Lung (tissue), 12 donors: Measurements from ENCODE around the gene CHFR. TPM values are rescaled to one million over a fixed set of nuclear protein-coding genes. Genes with fewer than 3 reads are reported as not detected.
A peak's percentile ranks its signal among the peaks of the same experiment; 100 is the strongest.

Source experiments
- ATAC-seq: fragments of 200-7000 bp; cut with Tn5 transposase; one replicate; pipeline ENCODE4 v1.9.1; 2020; ENCODE audit warnings: moderate number of reproducible peaks; ENCODE audit not compliant: insufficient read depth, low FRiP score
- DNase-seq, 3 donors: peaks; one replicate each; pipeline ENCODE4 v3.0.0-alpha.2; 2013 to 2017
- H3K27ac ChIP-seq, 2 donors: one replicate each; pipeline ENCODE4 v1.5.1; 2013; ENCODE audit warnings: mild to moderate bottlenecking in 2 of 2, moderate library complexity in 2 of 2, control low read depth in 1 of 2, inconsistent platforms in 1 of 2, low read depth in 1 of 2, low read length in 1 of 2
- H3K27me3 ChIP-seq, 3 donors: one replicate each; pipeline ENCODE4 v1.5.1; 2013; ENCODE audit warnings: low read length in 2 of 3; ENCODE audit not compliant: control insufficient read depth in 3 of 3, insufficient read depth in 3 of 3
- H3K36me3 ChIP-seq, 4 donors: one replicate each; pipeline ENCODE4 v1.5.1; 2013; ENCODE audit warnings: low read length in 4 of 4, mild to moderate bottlenecking in 1 of 4, moderate library complexity in 1 of 4; ENCODE audit not compliant: control insufficient read depth in 4 of 4, insufficient read depth in 4 of 4
- H3K4me1 ChIP-seq, 5 donors: one replicate each; pipeline ENCODE4 v1.5.1; 2013; ENCODE audit warnings: low read length in 5 of 5, mild to moderate bottlenecking in 2 of 5, moderate library complexity in 1 of 5; ENCODE audit not compliant: control insufficient read depth in 5 of 5, insufficient read depth in 5 of 5
- H3K4me3 ChIP-seq: one replicate; pipeline ENCODE4 v1.5.1; 2013; ENCODE audit warnings: mild to moderate bottlenecking, control low read depth, moderate library complexity
- H3K9ac ChIP-seq, 2 donors: one replicate each; pipeline ENCODE4 v1.5.1; 2013; ENCODE audit warnings: low read length in 2 of 2, control low read depth in 1 of 2; ENCODE audit not compliant: insufficient read depth in 1 of 2
- H3K9me3 ChIP-seq, 4 donors: one replicate each; pipeline ENCODE4 v1.5.1; 2013; ENCODE audit warnings: low read length in 3 of 4, mild to moderate bottlenecking in 1 of 4, moderate library complexity in 1 of 4; ENCODE audit not compliant: control insufficient read depth in 4 of 4, insufficient read depth in 3 of 4
- WGBS, 2 donors: extraction: QIAGEN DNeasy Blood & Tissue Kit; methylation state at CpG; one replicate each; pipeline ENCODE4 v1.1.7; 2013; 5-methylcytosine and 5-hydroxymethylcytosine counted together
- polyA plus RNA-seq, 2 donors: library from polyadenylated mRNA; stranded (reverse); fragments of 200-250 nt; gene quantifications; one replicate each; pipeline ENCODE4 v1.2.1, GENCODE V29; 2013
- total RNA-seq, 2 donors: library from RNA; depleted of rRNA in 1 of 2; stranded (reverse); fragments of >200 nt in 1 of 2; gene quantifications; one replicate each; pipeline ENCODE4 v1.2.1, GENCODE V29; 2014 to 2021
- TF ChIP-seq, protein P1 (sequence below): IDR thresholded peaks from 2 replicates; pipeline ENCODE4 v1.5.1; 2012; ENCODE audit warnings: mild to moderate bottlenecking; ENCODE audit errors: control extremely low read depth, extremely low read depth
- donor health status: control.
- donor health status: control.
- donor health status: Bipolar disorder and iron deficiency.
- donor health status: healthy.
- donor health status: DM: yes; HTN: yes; CAD: no.

The CHFR gene
- total and polyA plus RNA-seq, 4 donors = 35.1 to 59.9 (median 40.3) TPM

DNA sequence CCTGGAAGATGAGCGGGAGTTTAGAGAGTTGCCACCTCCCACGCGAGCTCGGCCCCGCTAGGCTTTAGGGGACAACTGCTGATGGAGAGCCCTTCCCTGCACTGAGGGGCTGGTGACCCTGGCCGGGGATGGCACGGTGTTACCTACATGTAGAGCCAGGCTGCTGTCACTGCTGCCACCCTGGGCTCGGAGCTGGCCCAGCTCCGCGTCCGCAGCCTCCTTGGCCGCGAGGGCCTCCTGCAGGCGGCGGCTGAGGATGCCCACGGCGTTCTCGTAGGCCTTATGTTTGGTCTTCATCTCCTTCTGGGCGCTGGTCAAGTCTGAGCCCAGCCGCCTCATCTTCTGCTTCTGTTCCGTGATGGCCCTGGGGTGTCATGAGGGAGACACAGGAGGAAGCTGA is 101.2 kb downstream of the CHFR start:
- Histone ChIP-seq H3K27me3 (no peaks in the 10 kb centered on the region), H3K36me3 (peaks cover 16 to 73% (median 29%) of the 10 kb centered on the region in 4 donors), H3K9ac (no peak overlapping the region), H3K27ac (no peak overlapping the region), H3K4me1 (no peaks in the 10 kb centered on the region), H3K4me3 (peak overlapping the region; percentile 10), H3K9me3 (peaks cover 0 to 3% (median 0%) of the 10 kb centered on the region in 4 donors)
- no peak for ATAC-seq
- TF ChIP-seq, protein P1, sequence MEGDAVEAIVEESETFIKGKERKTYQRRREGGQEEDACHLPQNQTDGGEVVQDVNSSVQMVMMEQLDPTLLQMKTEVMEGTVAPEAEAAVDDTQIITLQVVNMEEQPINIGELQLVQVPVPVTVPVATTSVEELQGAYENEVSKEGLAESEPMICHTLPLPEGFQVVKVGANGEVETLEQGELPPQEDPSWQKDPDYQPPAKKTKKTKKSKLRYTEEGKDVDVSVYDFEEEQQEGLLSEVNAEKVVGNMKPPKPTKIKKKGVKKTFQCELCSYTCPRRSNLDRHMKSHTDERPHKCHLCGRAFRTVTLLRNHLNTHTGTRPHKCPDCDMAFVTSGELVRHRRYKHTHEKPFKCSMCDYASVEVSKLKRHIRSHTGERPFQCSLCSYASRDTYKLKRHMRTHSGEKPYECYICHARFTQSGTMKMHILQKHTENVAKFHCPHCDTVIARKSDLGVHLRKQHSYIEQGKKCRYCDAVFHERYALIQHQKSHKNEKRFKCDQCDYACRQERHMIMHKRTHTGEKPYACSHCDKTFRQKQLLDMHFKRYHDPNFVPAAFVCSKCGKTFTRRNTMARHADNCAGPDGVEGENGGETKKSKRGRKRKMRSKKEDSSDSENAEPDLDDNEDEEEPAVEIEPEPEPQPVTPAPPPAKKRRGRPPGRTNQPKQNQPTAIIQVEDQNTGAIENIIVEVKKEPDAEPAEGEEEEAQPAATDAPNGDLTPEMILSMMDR = no peak
- no peak for DNase-seq
- 92 to 96% methylated on average over 21 of the region's 21 CpGs for WGBS, 2 donors

DNA sequence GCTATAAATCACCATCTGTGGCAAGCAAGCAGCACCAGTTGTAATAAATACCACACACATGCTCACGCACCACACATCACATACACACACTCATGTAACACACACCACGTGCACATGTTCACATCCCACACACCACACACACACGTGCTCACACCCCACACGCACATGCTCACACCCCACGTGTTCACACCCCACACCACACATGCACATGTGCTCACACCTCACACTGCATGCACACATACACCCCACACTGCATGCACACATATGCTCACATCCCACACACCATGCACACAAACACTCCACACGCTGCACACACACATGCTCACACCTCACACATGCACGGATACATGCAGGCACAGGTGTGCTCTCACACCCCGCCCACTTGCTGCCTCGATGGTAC is 102.8 kb downstream of the CHFR start:
- peaks cover 0 to 3% (median 0%) of the 10 kb centered on the region in 4 donors for H3K9me3 ChIP-seq
- DNase-seq (no peak), ATAC-seq (no peak)
- H3K4me1 ChIP-seq = no peaks in the 10 kb centered on the region
- H3K4me3 ChIP-seq = no peak overlapping the region
- WGBS, 2 donors = 88 to 92% methylated on average over 9 of the region's 9 CpGs
- TF ChIP-seq, protein P1 = no peak
- H3K27ac ChIP-seq = no peak overlapping the region
- no peak overlapping the region for H3K9ac ChIP-seq
- no peaks in the 10 kb centered on the region for H3K27me3 ChIP-seq
- H3K36me3 ChIP-seq = peaks cover 22 to 81% (median 36%) of the 10 kb centered on the region in 4 donors

DNA sequence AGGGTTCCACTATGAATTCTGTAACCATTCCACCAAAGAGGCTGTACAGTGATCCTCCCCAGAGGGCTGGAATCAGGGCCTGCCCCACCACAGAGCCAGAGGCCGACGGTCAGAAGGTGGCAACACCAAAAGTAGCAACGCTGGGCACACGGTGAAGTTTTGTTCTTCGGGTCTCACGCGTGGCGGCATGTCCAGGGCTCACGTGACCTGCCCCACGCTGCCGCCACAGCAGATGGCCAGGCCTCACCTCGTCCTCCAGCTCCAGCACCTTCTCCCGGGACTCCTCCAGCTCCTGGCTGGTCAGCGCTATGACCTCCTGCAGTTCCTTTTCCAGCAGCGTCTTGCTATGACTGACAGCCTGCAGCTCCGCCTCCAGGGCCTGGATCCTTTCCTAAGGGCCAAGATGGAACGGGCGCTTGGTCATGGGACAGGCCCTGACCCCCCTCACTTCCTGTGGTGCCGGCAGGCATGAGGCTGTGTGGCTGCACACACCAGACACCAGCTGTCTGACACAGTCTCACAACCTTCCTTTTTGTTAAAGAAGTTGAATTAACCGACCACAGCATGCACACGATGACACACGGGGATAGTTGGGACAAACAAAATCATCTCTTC is 103.4 kb downstream of the CHFR start:
- TF ChIP-seq, protein P1 = no peak
- H3K36me3 ChIP-seq = peaks cover 22 to 77% (median 37%) of the 10 kb centered on the region in 4 donors
- no peaks in the 10 kb centered on the region for H3K4me1 ChIP-seq
- 77 to 82% methylated on average over 21 to 22 of the region's 22 CpGs for WGBS, 2 donors
- no peak overlapping the region for H3K4me3 ChIP-seq
- no peak for DNase-seq
- H3K9ac ChIP-seq = no peak overlapping the region
- ATAC-seq = no peak
- H3K9me3 ChIP-seq = peaks cover 0 to 2% (median 0%) of the 10 kb centered on the region in 4 donors
- no peak overlapping the region for H3K27ac ChIP-seq
- no peaks in the 10 kb centered on the region for H3K27me3 ChIP-seq

Other genes starting within 250 kb of the CHFR start
- 10 to 100 TPM; 28.7 to 49.9 TPM for gene POLE, start 200.3 kb downstream of the CHFR start, total RNA-seq
- 10 to 100 TPM in 1 of 2 donors, 1 to 10 TPM in 1; 9.3 to 22.0 TPM for gene POLE, start 200.3 kb downstream of the CHFR start, polyA plus RNA-seq
- gene PXMP2, start 200.0 kb downstream of the CHFR start, total RNA-seq = 10 to 100 TPM; 13.1 to 15.3 TPM
- gene PXMP2, start 200.0 kb downstream of the CHFR start, polyA plus RNA-seq = 10 to 100 TPM in 1 of 2 donors, 1 to 10 TPM in 1; 5.6 to 13.3 TPM
- 10 to 100 TPM; 11.0 to 32.4 TPM for gene PGAM5, start 176.8 kb downstream of the CHFR start, total RNA-seq
- gene PGAM5, start 176.8 kb downstream of the CHFR start, polyA plus RNA-seq = 10 to 100 TPM; 22.4 to 23.9 TPM
- gene ANKLE2, start 125.8 kb downstream of the CHFR start, total RNA-seq = 10 to 100 TPM; 54.2 to 60.5 TPM
- 10 to 100 TPM; 35.9 to 37.7 TPM for gene ANKLE2, start 125.8 kb downstream of the CHFR start, polyA plus RNA-seq
- gene GOLGA3, start 58.7 kb downstream of the CHFR start, total RNA-seq = 10 to 100 TPM; 52.7 to 81.1 TPM
- gene GOLGA3, start 58.7 kb downstream of the CHFR start, polyA plus RNA-seq = 10 to 100 TPM; 17.5 to 18.8 TPM
- 10 to 100 TPM; 10.7 to 17.3 TPM for gene ZNF605, start 68.7 kb upstream of the CHFR start, total RNA-seq
- gene ZNF605, start 68.7 kb upstream of the CHFR start, polyA plus RNA-seq = 1 to 10 TPM; 2.1 to 3.8 TPM
- 10 to 100 TPM; 15.5 to 26.7 TPM for gene ZNF26, start 98.8 kb upstream of the CHFR start, total RNA-seq
- 1 to 10 TPM; 5.0 to 6.4 TPM for gene ZNF26, start 98.8 kb upstream of the CHFR start, polyA plus RNA-seq
- 10 to 100 TPM; 16.8 to 52.2 TPM for gene ZNF84, start 149.9 kb upstream of the CHFR start, total RNA-seq
- 1 to 10 TPM; 5.1 to 9.3 TPM for gene ZNF84, start 149.9 kb upstream of the CHFR start, polyA plus RNA-seq
- 10 to 100 TPM; 14.4 to 57.7 TPM for gene ZNF140, start 193.3 kb upstream of the CHFR start, total RNA-seq
- 10 to 100 TPM; 11.4 to 14.0 TPM for gene ZNF140, start 193.3 kb upstream of the CHFR start, polyA plus RNA-seq
- gene ZNF891, start 242.7 kb upstream of the CHFR start, total RNA-seq = 1 to 10 TPM; 1.3 to 6.2 TPM
- under 1 TPM; 0.26 to 0.93 TPM for gene ZNF891, start 242.7 kb upstream of the CHFR start, polyA plus RNA-seq
- gene ZNF10, start 243.0 kb upstream of the CHFR start, total RNA-seq = 10 to 100 TPM in 1 of 2 donors, 1 to 10 TPM in 1; 7.0 to 26.2 TPM
- 1 to 10 TPM; 3.2 to 6.7 TPM for gene ZNF10, start 243.0 kb upstream of the CHFR start, polyA plus RNA-seq